HEK293T (cell line): ENCODE results near the gene JAML.

Experiments used
- CTCF ChIA-PET: fragments of 350-600 bp; formaldehyde crosslinking; extraction: SDS; loops from one replicate; lab custom pipeline; 2021; ENCODE audit warnings: antibody characterized with exemption, inconsistent platforms; lab: Yijun Ruan, JAX
- POLR2A ChIA-PET: fragments of 350-600 bp; formaldehyde crosslinking; extraction: SDS; loops from one replicate; lab custom pipeline; 2020; ENCODE audit warnings: antibody characterized with exemption, inconsistent platforms; lab: Yijun Ruan, JAX
- DNase-seq: peaks from one replicate; pipeline ENCODE4 v3.0.0; 2012; ENCODE audit warnings: mixed read lengths; ENCODE audit errors: extremely low spot score
- ARNT ChIP-seq: fragments of 450-650 bp; IDR thresholded peaks from 2 replicates; pipeline ENCODE4 v1.6.1; 2017; ENCODE audit warnings: mild to moderate bottlenecking
- BHLHE40 ChIP-seq: fragments of 450-650 bp; IDR thresholded peaks from 2 replicates; pipeline ENCODE4 v1.6.1; 2016; ENCODE audit warnings: mild to moderate bottlenecking, moderate library complexity, borderline replicate concordance
- CTBP1 ChIP-seq: fragments of 450-650 bp; IDR thresholded peaks from 2 replicates; pipeline ENCODE4 v1.6.1; 2016; ENCODE audit warnings: borderline replicate concordance
- ELF4 ChIP-seq: fragments of 450-650 bp; IDR thresholded peaks from 2 replicates; pipeline ENCODE4 v1.6.1; 2017; ENCODE audit warnings: antibody characterized with exemption
- FOXA1 ChIP-seq: fragments of 450-650 bp; IDR thresholded peaks from 2 replicates; pipeline ENCODE4 v1.6.1; 2016; ENCODE audit warnings: mild to moderate bottlenecking
- FOXK2 ChIP-seq: fragments of 450-650 bp; IDR thresholded peaks from 2 replicates; pipeline ENCODE4 v1.6.1; 2016; ENCODE audit warnings: mild to moderate bottlenecking
- FOXM1 ChIP-seq: fragments of 450-650 bp; IDR thresholded peaks from 2 replicates; pipeline ENCODE4 v1.6.1; 2017; ENCODE audit warnings: mild to moderate bottlenecking, borderline replicate concordance
- HDGF ChIP-seq: fragments of 450-650 bp; IDR thresholded peaks from 2 replicates; pipeline ENCODE4 v1.6.1; 2017; ENCODE audit warnings: antibody characterized with exemption, borderline replicate concordance
- L3MBTL2 ChIP-seq: fragments of 450-650 bp; conservative IDR thresholded peaks from 2 replicates; pipeline ENCODE4 v1.6.1; 2016; ENCODE audit warnings: mild to moderate bottlenecking
- LEF1 ChIP-seq: fragments of 450-650 bp; IDR thresholded peaks from 2 replicates; pipeline ENCODE4 v1.6.1; 2017; ENCODE audit warnings: mild to moderate bottlenecking, borderline replicate concordance
- NFRKB ChIP-seq: fragments of 450-650 bp; IDR thresholded peaks from 2 replicates; pipeline ENCODE4 v1.6.1; 2016; ENCODE audit warnings: mild to moderate bottlenecking, moderate library complexity
- SP1 ChIP-seq: fragments of 450-650 bp; IDR thresholded peaks from 2 replicates; pipeline ENCODE4 v1.6.1; 2017
- SUZ12 ChIP-seq: fragments of 450-650 bp; IDR thresholded peaks from 2 replicates; pipeline ENCODE4 v1.6.1; 2016; ENCODE audit warnings: mild to moderate bottlenecking
- TARDBP ChIP-seq: fragments of 450-650 bp; IDR thresholded peaks from 2 replicates; pipeline ENCODE4 v1.6.1; 2016
- ZNF384 ChIP-seq: fragments of 450-650 bp; IDR thresholded peaks from 2 replicates; pipeline ENCODE4 v1.6.1; 2016
- TF ChIP-seq, protein P1 (sequence below): fragments of 450-650 bp; IDR thresholded peaks from 2 replicates; pipeline ENCODE4 v1.6.1; 2016

Gene JAML

GRCh38 chr11:118263112-118263511 is 38.3 kb upstream of the JAML start:
- ChIA-PET POLR2A (no interaction called here), CTCF (no interaction called here)
- TF ChIP-seq FOXA1: no peak
- TF ChIP-seq FOXK2: no peak
- TF ChIP-seq, protein P1, sequence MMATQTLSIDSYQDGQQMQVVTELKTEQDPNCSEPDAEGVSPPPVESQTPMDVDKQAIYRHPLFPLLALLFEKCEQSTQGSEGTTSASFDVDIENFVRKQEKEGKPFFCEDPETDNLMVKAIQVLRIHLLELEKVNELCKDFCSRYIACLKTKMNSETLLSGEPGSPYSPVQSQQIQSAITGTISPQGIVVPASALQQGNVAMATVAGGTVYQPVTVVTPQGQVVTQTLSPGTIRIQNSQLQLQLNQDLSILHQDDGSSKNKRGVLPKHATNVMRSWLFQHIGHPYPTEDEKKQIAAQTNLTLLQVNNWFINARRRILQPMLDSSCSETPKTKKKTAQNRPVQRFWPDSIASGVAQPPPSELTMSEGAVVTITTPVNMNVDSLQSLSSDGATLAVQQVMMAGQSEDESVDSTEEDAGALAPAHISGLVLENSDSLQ: no peak
- no peak for TF ChIP-seq BHLHE40
- TF ChIP-seq SUZ12: no peak
- TF ChIP-seq TARDBP: no peak
- no peak for TF ChIP-seq L3MBTL2
- TF ChIP-seq NFRKB: no peak
- no peak for TF ChIP-seq HDGF
- no peak for TF ChIP-seq FOXM1
- TF ChIP-seq CTBP1: no peak
- TF ChIP-seq ARNT: no peak
- TF ChIP-seq LEF1: no peak
- TF ChIP-seq SP1: no peak
- TF ChIP-seq ZNF384: no peak
- TF ChIP-seq ELF4: no peak
- no peak for DNase-seq

- ChIA-PET POLR2A (no interaction called here), CTCF (interaction anchor here (0.6 to 0.9 kb wide), 2 partner anchors 62 to 80 kb away, joined by 3 to 4 read pairs; no protein-coding TSS in a partner anchor)
- no peak for DNase-seq
- TF ChIP-seq TARDBP (no peak), L3MBTL2 (no peak), ARNT (no peak), HDGF (no peak), CTBP1 (no peak), ZNF384 (no peak), SUZ12 (no peak), FOXM1 (no peak), FOXA1 (no peak), LEF1 (no peak)
- TF ChIP-seq, protein P1: no peak
These were observed 35.5 kb upstream of the JAML start for GRCh38 chr11:118260353-118260752.

DNA sequence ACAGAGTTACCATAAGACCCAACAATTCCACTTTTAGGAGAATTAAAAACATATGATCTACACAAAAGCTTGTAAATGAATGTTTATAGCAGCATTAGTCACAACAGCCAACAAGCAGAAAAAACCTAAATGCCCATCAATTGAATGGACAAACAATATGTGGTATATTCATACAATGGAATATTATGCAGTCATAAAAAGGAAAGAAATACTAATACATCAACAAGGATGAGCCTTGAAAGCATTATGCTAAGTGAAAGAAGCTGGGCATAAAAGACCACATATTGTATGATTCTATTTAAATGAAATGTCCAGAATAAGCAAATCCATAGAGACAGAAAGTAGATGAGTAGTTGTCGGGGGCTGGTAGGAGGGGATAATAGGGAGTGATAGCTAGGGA is 34.3 kb upstream of the JAML start:
- no peak for DNase-seq
- CTCF ChIA-PET: no interaction called here
- TF ChIP-seq SP1 (no peak), L3MBTL2 (no peak), CTBP1 (no peak), BHLHE40 (no peak), LEF1 (no peak), NFRKB (no peak), SUZ12 (no peak), ELF4 (no peak), ZNF384 (no peak), HDGF (no peak), FOXM1 (no peak), FOXA1 (no peak), ARNT (no peak), FOXK2 (no peak), TARDBP (no peak)
- TF ChIP-seq, protein P1: no peak
- POLR2A ChIA-PET: no interaction called here

DNA sequence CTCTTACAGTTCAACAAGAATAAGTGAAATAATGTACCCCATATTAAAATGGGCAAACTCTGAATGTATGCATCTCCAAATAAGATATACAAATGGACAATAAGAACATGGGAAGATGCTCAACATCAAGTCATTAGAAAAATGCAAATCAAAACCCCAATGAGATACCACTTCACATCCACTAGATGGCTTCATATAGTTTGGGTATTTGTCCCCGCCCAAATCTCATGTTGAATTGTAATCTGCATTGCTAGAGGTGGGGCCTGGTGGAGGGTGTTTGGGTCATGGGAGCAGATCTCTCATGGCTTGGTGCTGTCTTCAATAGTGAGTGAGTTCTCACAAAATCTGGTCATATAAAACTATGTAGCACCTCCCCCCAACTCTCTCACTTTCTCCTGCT is 33.6 kb upstream of the JAML start:
- ChIA-PET POLR2A (no interaction called here), CTCF (no interaction called here)
- DNase-seq: no peak
- TF ChIP-seq, protein P1: no peak
- TF ChIP-seq TARDBP: no peak
- TF ChIP-seq SP1: no peak
- TF ChIP-seq LEF1: no peak
- TF ChIP-seq L3MBTL2: no peak
- TF ChIP-seq HDGF: no peak
- TF ChIP-seq FOXK2: no peak
- no peak for TF ChIP-seq FOXA1
- TF ChIP-seq ELF4: no peak
- no peak for TF ChIP-seq SUZ12
- no peak for TF ChIP-seq ARNT

DNA sequence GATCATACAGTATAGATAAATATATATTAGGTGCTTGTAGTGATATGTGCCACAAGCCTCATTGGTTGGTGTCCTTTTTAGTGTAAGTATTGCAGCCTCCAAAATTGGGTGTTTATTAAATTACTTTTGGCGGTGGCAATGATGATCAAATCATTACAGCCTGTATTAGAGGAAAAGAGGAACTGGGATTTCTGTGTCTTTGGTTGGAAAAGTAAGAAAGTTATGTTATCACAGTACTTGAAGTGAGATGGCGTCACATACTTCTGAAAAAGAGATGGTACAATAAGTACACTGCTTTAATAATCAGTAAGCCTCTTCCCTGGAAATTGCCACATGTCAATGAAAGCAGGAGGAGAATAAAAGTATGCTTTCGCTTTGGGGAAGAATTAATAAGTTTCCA is 27.9 kb upstream of the JAML start:
- DNase-seq: no peak
- ChIA-PET POLR2A (interaction anchor here (1.0 kb wide), 1 partner anchor 25 kb away, joined by 3 read pairs; no protein-coding TSS in a partner anchor), CTCF (no interaction called here)
- no peak for TF ChIP-seq ARNT
- TF ChIP-seq, protein P1: no peak
- TF ChIP-seq BHLHE40: no peak
- TF ChIP-seq FOXK2: no peak
- TF ChIP-seq FOXA1: no peak
- TF ChIP-seq HDGF: no peak
- TF ChIP-seq SUZ12: no peak
- TF ChIP-seq L3MBTL2: no peak
- TF ChIP-seq LEF1: no peak
- TF ChIP-seq SP1: no peak
- no peak for TF ChIP-seq FOXM1
- no peak for TF ChIP-seq CTBP1
- TF ChIP-seq ELF4: no peak
- TF ChIP-seq TARDBP: no peak
- TF ChIP-seq ZNF384: no peak
- no peak for TF ChIP-seq NFRKB
